A549 treated with AZD2906 at 1 μM for 4 hours (cell line): Measurements from ENCODE around the gene ARHGEF28. TPM values are rescaled to one million over a fixed set of nuclear protein-coding genes. Genes with fewer than 3 reads are reported as not detected.

Experiments used
- total RNA-seq: library from RNA; stranded (reverse); fragments of 200-300 nt; extraction: Qiagen RNA extraction; gene quantifications from 5 replicates; pipeline ENCODE4 v1.2.3, GENCODE V29; 2022

The ARHGEF28 gene
- total RNA-seq: 10.5 to 12.0 TPM (median 11.4 TPM) in 5 replicates

GRCh38 chr5:73625944-73626811 lies at the start of gene ARHGEF28:
Gene ARHGEF28, plus strand, starts transcription at chr5:73626196. Its CDS starts 58,656 bp downstream, at chr5:73684852.

Other genes starting within 250 kb of the ARHGEF28 start
- 12.2 to 19.4 TPM (median 17.7 TPM) in 5 replicates for gene FOXD1, start 177.4 kb upstream of the ARHGEF28 start, total RNA-seq
- 1,061 to 1,200 TPM (median 1,081 TPM) in 5 replicates for gene BTF3, start 127.8 kb upstream of the ARHGEF28 start, total RNA-seq
- 10.1 to 12.6 TPM (median 11.8 TPM) in 5 replicates for gene ANKRA2, start 60.6 kb upstream of the ARHGEF28 start, total RNA-seq
- 17.9 to 21.8 TPM (median 18.5 TPM) in 5 replicates for gene UTP15, start 60.5 kb upstream of the ARHGEF28 start, total RNA-seq